Measurements from ENCODE around the gene HOXA9.

The HOXA9 gene

DNA sequence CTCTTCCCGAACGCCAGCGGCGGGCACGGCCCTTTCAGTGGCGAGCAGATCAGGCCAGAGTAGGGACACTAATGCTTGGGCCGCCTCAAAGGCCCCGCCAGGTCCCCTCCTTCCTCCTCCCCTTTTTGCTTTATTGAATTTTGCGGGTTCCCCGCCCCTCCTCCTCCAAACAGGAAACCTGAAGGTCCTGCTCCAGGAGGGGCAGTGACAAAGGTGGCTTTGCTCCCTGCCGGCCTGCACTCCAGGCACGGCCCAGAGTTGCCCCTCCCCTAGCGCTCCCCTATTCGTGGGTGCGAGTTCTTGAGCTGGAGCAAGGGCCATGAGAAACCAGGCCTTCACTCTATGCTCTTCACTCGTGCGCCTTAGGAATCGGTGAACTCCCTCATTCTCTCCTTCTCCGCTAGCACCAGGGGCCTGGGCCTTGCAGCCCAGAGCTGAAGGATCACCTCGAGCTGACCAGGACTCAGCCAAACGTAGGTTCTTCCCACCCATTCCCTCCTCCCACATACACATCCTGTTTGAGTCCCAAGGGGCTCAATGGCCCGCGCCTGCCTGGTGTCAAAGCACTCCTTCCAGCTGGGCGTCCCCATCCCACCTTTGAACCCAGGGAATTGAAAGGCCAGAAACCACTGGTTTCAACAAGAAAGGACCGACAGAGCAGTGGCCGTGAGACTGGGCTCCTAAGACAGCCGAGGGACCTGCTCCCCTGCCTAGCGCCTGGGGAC lies 17.1 kb downstream of the HOXA9 start:
- TF ChIP-seq, protein P1, sequence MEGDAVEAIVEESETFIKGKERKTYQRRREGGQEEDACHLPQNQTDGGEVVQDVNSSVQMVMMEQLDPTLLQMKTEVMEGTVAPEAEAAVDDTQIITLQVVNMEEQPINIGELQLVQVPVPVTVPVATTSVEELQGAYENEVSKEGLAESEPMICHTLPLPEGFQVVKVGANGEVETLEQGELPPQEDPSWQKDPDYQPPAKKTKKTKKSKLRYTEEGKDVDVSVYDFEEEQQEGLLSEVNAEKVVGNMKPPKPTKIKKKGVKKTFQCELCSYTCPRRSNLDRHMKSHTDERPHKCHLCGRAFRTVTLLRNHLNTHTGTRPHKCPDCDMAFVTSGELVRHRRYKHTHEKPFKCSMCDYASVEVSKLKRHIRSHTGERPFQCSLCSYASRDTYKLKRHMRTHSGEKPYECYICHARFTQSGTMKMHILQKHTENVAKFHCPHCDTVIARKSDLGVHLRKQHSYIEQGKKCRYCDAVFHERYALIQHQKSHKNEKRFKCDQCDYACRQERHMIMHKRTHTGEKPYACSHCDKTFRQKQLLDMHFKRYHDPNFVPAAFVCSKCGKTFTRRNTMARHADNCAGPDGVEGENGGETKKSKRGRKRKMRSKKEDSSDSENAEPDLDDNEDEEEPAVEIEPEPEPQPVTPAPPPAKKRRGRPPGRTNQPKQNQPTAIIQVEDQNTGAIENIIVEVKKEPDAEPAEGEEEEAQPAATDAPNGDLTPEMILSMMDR (IDR thresholded peaks at IDR 0.05; ENCODE audit: control extremely low read depth, extremely low read depth, low read depth, missing control alignments) = no peak
- CTCF ChIA-PET = interaction anchor here (0.7 to 5.8 kb wide), 7 partner anchors 14 to 771 kb away, joined by 3 to 59 read pairs (median 6); no protein-coding TSS in a partner anchor
- POLR2A ChIA-PET = no interaction called here
- no peak for DNase-seq (ENCODE audit: extremely low spot score)

DNA sequence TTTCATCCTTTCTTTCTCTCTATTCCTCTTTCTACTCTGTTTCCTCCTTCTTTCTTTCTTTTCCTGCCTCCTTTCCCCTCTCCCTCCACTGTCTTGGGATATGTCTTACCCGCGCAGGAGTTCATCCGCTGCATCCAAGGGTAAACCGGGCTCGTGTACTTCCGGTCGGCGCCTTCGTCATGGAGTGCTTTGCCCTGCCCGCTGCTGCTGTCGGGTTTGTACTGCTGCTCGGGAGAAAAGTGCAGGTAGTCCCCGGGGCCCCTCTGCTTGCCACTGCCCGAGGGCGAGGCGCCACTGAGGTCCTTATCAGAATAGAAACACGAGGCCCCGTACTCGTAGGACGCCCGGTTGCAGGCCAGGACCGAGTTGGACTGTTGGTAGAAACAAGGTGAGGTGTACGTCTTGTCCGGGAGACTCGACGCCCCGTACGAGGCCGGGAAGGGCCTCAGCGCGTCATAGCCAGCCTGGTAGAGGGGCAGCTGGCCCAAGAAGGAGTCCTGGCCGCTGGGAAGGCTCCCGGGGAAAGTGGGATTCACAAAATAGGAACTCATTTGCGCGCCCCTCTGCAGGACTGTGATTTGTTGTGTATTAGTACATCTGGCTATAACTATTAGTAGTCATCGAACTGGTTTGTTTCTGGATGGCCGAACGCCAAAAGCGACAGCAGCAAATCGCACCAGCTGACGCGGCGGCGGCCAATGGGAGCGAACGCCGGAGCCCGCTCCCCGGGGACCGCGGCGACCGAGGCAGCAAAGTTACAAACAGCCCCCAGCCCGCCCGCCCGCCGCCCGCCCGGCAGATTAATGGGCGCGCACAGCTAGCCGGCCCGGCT lies 17.9 kb downstream of the HOXA9 start, which contains the start of gene HOXA6:
Gene HOXA6, minus strand, starts transcription at position 576 of the 832 bp plus-strand sequence. Its CDS starts 25 bp downstream, at position 551.
- DNase-seq (ENCODE audit: extremely low spot score) = no peak
- ChIA-PET CTCF (interaction anchor here (0.7 to 5.8 kb wide), 3 partner anchors 15 to 772 kb away, joined by 3 to 59 read pairs (median 3); no protein-coding TSS in a partner anchor), POLR2A (no interaction called here)
- TF ChIP-seq, protein P1 (IDR thresholded peaks at IDR 0.05; ENCODE audit: control extremely low read depth, extremely low read depth, low read depth, missing control alignments) = no peak

DNA sequence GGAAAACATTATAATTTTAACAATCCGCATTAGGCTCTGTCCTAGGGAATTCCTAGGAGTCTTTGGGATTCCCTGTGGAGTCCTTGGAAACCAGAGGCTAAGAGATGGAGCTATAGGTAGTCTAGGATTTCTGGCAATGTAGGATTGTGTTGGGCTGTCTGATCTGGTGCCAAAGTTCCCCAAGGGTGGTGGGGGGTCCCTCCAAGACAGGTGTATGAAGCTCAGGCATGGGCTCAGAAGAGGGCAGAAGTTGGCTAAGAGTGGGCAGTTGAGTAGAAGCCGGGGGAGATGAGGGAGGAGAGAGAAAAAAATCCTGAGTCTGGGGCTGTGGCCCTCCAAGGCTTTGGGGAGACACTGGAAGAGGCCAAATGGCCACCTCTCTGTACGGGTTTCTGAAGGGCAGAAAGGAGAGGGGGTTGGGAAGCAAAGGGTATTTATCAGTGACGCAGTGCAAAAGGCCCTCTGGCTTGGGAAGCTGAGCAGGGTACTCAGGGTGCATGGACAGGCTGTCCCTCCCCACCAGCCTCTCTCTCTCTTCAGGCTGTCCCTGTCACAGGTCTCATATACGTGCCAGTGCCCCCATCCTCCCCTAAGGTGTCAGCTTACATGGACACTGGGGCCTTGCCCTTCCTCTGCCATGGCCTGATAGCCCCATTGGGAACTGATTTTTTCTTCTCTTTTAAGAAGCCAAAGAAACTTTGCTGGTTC lies 18.7 kb downstream of the HOXA9 start:
- POLR2A ChIA-PET = no interaction called here
- TF ChIP-seq, protein P1 (IDR thresholded peaks at IDR 0.05; ENCODE audit: control extremely low read depth, extremely low read depth, low read depth, missing control alignments) = no peak
- CTCF ChIA-PET = no interaction called here
- no peak for DNase-seq (ENCODE audit: extremely low spot score)

DNA sequence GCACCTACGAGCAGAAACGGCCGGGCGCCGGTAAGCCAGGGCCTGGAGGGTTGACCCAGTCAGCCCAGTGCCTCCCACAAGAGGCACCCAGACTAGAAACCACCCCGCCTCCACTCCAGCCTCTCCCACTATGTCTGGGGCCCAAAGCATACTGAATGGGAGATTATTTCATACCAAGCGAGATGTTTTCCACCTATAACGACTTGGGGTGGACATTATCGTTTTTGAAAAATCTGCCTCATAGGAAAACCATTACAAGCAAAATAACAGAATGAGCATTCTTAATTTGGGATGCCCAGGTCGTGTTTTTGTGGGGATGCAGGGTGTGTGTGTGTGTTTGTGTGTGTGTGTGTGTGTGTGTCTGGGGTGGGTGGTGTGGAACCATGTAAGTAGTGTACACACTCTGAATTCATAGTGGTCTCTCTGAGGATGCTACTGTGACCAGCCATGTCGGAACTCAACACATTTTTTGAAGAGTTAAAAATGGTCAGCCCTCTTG lies 19.4 kb downstream of the HOXA9 start:
- TF ChIP-seq, protein P1 (IDR thresholded peaks at IDR 0.05; ENCODE audit: control extremely low read depth, extremely low read depth, low read depth, missing control alignments) = no peak
- CTCF ChIA-PET = no interaction called here
- POLR2A ChIA-PET = no interaction called here
- no peak for DNase-seq (ENCODE audit: extremely low spot score)

DNA sequence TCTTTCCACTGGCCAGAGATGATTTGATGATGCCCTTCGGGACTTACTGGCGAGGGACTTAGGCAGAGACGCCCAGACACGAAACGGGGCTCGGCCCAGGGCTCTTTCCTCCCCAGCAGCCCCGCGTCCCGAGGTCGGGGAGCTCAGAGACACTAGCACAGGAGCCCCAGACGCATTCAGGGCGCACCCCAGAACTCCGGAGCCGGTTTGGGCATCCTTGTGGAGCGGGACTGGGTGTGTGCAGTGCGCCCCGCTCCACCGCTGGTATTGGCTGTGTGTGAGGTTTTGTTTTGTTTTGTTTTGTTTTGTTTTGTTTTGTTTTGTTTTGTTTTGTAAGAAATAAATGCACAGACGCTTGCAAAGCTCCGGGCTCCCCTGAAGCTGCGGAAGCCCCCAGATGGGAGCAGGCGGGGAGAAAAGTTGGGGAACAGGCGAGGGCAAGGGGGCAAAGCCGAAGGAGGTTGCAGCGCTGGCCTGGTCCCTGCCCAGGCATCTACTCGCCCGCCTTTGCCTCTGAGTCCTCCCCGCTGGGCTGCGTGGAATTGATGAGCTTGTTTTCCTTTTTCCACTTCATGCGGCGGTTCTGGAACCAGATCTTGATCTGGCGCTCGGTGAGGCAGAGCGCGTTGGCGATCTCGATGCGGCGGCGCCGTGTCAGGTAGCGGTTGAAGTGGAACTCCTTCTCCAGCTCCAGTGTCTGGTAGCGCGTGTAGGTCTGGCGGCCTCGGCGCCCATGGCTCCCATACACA lies 20.0 kb downstream of the HOXA9 start:
- no peak for DNase-seq (ENCODE audit: extremely low spot score)
- ChIA-PET CTCF (interaction anchor here (1.0 to 1.8 kb wide), 2 partner anchors 14 to 464 kb away, joined by 3 to 6 read pairs; no protein-coding TSS in a partner anchor), POLR2A (no interaction called here)
- TF ChIP-seq, protein P1 (IDR thresholded peaks at IDR 0.05; ENCODE audit: control extremely low read depth, extremely low read depth, low read depth, missing control alignments) = no peak
